Endodermal cell (in vitro differentiated cells): ENCODE data around the gene AMPD3. TPM values are rescaled to one million over a fixed set of nuclear protein-coding genes. Genes with fewer than 3 reads are reported as not detected.

Experiments
- DNase-seq: peaks from one replicate; pipeline ENCODE4 v3.0.0-alpha.2; 2017
- H3K27ac ChIP-seq: 2 replicates; pipeline ENCODE4 v1.5.1; 2013; ENCODE audit warnings: mild to moderate bottlenecking, low read depth, low read length, moderate library complexity
- H3K27me3 ChIP-seq: 2 replicates; pipeline ENCODE4 v1.6.1; 2013; ENCODE audit warnings: mild to moderate bottlenecking, low read length, moderate library complexity; ENCODE audit not compliant: insufficient read depth, control insufficient read depth, poor library complexity, severe bottlenecking
- H3K36me3 ChIP-seq: 2 replicates; pipeline ENCODE4 v1.7.0; 2013; ENCODE audit warnings: mild to moderate bottlenecking, low read length, moderate library complexity; ENCODE audit not compliant: control insufficient read depth, insufficient read depth
- H3K4me1 ChIP-seq: one replicate; pipeline ENCODE4 v1.7.0; 2013; ENCODE audit warnings: low read length; ENCODE audit not compliant: control insufficient read depth, insufficient read depth
- H3K4me3 ChIP-seq: 2 replicates; pipeline ENCODE4 v1.5.1; 2013; ENCODE audit warnings: mild to moderate bottlenecking, low read length, moderate library complexity
- H3K9ac ChIP-seq: 2 replicates; pipeline ENCODE4 v1.6.1; 2013; ENCODE audit warnings: mild to moderate bottlenecking, low read length, moderate library complexity; ENCODE audit not compliant: poor library complexity, severe bottlenecking; ENCODE audit errors: extremely low read depth
- H3K9me3 ChIP-seq: 2 replicates; pipeline ENCODE4 v1.6.1; 2013; ENCODE audit warnings: mild to moderate bottlenecking, low read length, moderate library complexity; ENCODE audit not compliant: control insufficient read depth
- H3K27ac Mint-ChIP-seq: 2 replicates; pipeline ENCODE4 v1.8.0; 2020; ENCODE audit warnings: mixed read lengths
- H3K27me3 Mint-ChIP-seq: 2 replicates; pipeline ENCODE4 v1.8.0; 2021; ENCODE audit warnings: mild to moderate bottlenecking, mixed read lengths; ENCODE audit not compliant: insufficient read depth
- H3K36me3 Mint-ChIP-seq: 2 replicates; pipeline ENCODE4 v1.8.0; 2020; ENCODE audit warnings: low read depth, mixed read lengths
- H3K4me1 Mint-ChIP-seq: 2 replicates; pipeline ENCODE4 v1.8.0; 2020; ENCODE audit warnings: mixed read lengths
- H3K4me3 Mint-ChIP-seq: 2 replicates; pipeline ENCODE4 v1.8.0; 2020; ENCODE audit warnings: mild to moderate bottlenecking, moderate library complexity, mixed read lengths
- H3K9me3 Mint-ChIP-seq: 2 replicates; pipeline ENCODE4 v1.8.0; 2020; ENCODE audit warnings: mild to moderate bottlenecking, mixed read lengths
- WGBS, 2 experiments: methylation state at CpG; one replicate each; pipeline versions ENCODE4 v1.1.5 to v1.1.7; 2013; ENCODE audit warnings: missing lambda C conversion rate in 2 of 2, mixed read lengths in 1 of 2; ENCODE audit not compliant: insufficient coverage in 1 of 2, insufficient read length in 1 of 2; 5-methylcytosine and 5-hydroxymethylcytosine counted together
- total RNA-seq, 2 donors: library from RNA; stranded (reverse); fragmentation: NEBNext Ultra II Directional in 1 of 2; extraction: Animal tissue kit (Norgen Biotek cat#: 25700) in 1 of 2; gene quantifications; 2 replicates in 1 of 2; 3 replicates in 1 of 2; pipeline ENCODE4 v1.2.1, GENCODE V29; 2021
- TF ChIP-seq, protein P1 (sequence below): fragments of 200-600 bp; sonication (generic); conservative IDR thresholded peaks from 2 replicates; pipeline ENCODE4 v1.5.0; 2021; ENCODE audit warnings: antibody characterized with exemption, mild to moderate bottlenecking

Gene AMPD3
- total RNA-seq, 2 donors from 2014 or later, result 7.1 to 7.9 TPM

DNA sequence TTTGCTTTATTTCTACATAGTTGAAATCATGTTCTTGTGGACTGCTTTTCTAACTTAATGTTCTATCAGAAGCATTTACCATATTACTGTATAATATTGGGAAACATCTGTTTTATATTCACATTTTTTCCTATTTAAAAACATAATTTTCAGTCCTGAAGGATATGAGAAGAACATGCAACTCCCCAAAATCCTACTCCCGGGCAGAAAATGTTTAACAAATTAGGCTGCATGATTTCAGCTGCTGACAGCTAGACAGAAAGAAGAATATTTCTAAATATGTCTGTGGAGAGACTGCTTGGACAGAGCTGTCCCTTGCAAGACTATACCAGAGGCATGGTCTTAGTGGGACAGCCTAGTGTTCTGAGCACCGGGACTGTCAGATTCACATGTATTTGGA, 15.7 kb upstream of the AMPD3 start:
- no peaks in the 10 kb centered on the region for H3K4me1 ChIP-seq
- H3K9ac ChIP-seq, result no peak overlapping the region
- Mint-ChIP-seq H3K4me1 (no peaks in the 10 kb centered on the region), H3K9me3 (no peaks in the 10 kb centered on the region), H3K4me3 (no peak overlapping the region), H3K27me3 (peaks cover 2% of the 10 kb centered on the region), H3K36me3 (no peaks in the 10 kb centered on the region), H3K27ac (no peak overlapping the region)
- no peak for DNase-seq
- no peaks in the 10 kb centered on the region for H3K36me3 ChIP-seq
- no peaks in the 10 kb centered on the region for H3K27me3 ChIP-seq
- no peak overlapping the region for H3K4me3 ChIP-seq
- 93 to 100% methylated on average over 1 to 2 of the region's 2 CpGs for WGBS, 2 experiments
- TF ChIP-seq, protein P1, sequence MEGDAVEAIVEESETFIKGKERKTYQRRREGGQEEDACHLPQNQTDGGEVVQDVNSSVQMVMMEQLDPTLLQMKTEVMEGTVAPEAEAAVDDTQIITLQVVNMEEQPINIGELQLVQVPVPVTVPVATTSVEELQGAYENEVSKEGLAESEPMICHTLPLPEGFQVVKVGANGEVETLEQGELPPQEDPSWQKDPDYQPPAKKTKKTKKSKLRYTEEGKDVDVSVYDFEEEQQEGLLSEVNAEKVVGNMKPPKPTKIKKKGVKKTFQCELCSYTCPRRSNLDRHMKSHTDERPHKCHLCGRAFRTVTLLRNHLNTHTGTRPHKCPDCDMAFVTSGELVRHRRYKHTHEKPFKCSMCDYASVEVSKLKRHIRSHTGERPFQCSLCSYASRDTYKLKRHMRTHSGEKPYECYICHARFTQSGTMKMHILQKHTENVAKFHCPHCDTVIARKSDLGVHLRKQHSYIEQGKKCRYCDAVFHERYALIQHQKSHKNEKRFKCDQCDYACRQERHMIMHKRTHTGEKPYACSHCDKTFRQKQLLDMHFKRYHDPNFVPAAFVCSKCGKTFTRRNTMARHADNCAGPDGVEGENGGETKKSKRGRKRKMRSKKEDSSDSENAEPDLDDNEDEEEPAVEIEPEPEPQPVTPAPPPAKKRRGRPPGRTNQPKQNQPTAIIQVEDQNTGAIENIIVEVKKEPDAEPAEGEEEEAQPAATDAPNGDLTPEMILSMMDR, result no peak
- peaks cover 6% of the 10 kb centered on the region for H3K9me3 ChIP-seq
- H3K27ac ChIP-seq, result no peak overlapping the region

DNA sequence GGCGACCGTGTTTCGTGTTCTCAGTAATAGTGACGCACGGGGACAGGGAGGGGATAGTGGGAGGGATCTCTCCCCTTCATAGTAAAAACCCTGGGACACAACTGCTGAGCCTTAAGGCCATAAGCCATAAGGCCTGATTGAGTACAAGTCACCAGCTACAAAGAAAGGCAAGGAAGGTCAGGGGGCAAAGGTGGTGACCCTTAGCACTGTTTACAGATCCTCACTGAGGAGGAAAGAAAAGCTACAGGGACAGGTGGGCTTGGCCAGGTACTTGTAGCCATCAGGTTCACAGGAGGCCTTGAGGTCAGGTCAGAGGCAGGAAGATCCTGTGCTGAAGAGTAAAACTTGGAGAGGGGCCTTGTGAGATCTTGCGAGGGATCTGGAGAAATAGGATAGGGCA, 15.1 kb upstream of the AMPD3 start:
- TF ChIP-seq, protein P1, result no peak
- Mint-ChIP-seq H3K9me3 (no peaks in the 10 kb centered on the region), H3K27me3 (peaks cover 2% of the 10 kb centered on the region), H3K4me3 (no peak overlapping the region), H3K27ac (no peak overlapping the region), H3K36me3 (no peaks in the 10 kb centered on the region), H3K4me1 (no peaks in the 10 kb centered on the region)
- no peak for DNase-seq
- no peak overlapping the region for H3K4me3 ChIP-seq
- H3K27ac ChIP-seq, result no peak overlapping the region
- H3K27me3 ChIP-seq, result no peaks in the 10 kb centered on the region
- H3K36me3 ChIP-seq, result no peaks in the 10 kb centered on the region
- 93 to 96% methylated on average over 6 of the region's 6 CpGs for whole genome bisulfite sequencing, 2 experiments
- peaks cover 2% of the 10 kb centered on the region for H3K9me3 ChIP-seq
- no peak overlapping the region for H3K9ac ChIP-seq
- no peaks in the 10 kb centered on the region for H3K4me1 ChIP-seq

DNA sequence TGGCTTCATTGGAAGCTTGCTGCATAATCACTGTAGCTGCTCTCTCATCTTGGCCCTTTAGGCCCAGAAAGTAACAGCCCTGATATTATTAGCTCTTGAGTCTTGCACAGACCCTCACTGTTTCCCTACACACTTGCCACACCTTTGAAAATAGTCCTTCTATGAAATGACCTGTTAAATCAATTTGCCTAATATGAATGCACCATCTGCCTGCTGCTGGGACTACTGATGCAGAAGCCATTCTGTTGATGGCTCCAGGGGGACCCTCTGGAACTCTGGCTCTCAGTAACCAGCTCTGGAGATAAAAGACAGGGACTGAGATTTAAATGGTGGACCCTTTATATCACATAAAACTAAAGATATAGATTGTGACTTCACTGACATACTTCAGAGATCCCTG, 14.7 kb upstream of the AMPD3 start:
- TF ChIP-seq, protein P1, result no peak
- H3K4me1 Mint-ChIP-seq, result no peaks in the 10 kb centered on the region

More for the DNA sequence above, 14.7 kb upstream of the AMPD3 start:
- no peaks in the 10 kb centered on the region for H3K9me3 Mint-ChIP-seq
- Histone ChIP-seq H3K4me3 (no peak overlapping the region), H3K27ac (no peak overlapping the region), H3K36me3 (no peaks in the 10 kb centered on the region), H3K4me1 (no peaks in the 10 kb centered on the region), H3K9me3 (no peaks in the 10 kb centered on the region), H3K27me3 (no peaks in the 10 kb centered on the region), H3K9ac (no peak overlapping the region)
- H3K27ac Mint-ChIP-seq, result no peak overlapping the region
- no peak for DNase-seq
- H3K4me3 Mint-ChIP-seq, result no peak overlapping the region
- H3K27me3 Mint-ChIP-seq, result peaks cover 2% of the 10 kb centered on the region
- H3K36me3 Mint-ChIP-seq, result no peaks in the 10 kb centered on the region
